Activated B cell treated with CpG ODN at 0.5 μM for 24 hours (primary cell): ENCODE measurements around the gene TGIF1. TPM values are rescaled to one million over a fixed set of nuclear protein-coding genes. Genes with fewer than 3 reads are reported as not detected.

Source experiments
- ATAC-seq: fragments of 200-7000 bp; cut with Tn5 transposase; one replicate; pipeline ENCODE4 v1.10.0; 2021; ENCODE audit warnings: low read depth, mild to moderate bottlenecking, moderate library complexity
- CTCF ChIA-PET: fragments of 350-600 bp; sonication (Branson Sonifier 250); formaldehyde crosslinking; loops from one replicate; lab custom pipeline; 2021; ENCODE audit warnings: antibody characterized with exemption; lab: Charles Lee
- POLR2A ChIA-PET: fragments of 350-600 bp; sonication (Branson Sonifier 250); formaldehyde crosslinking; loops from one replicate; lab custom pipeline; 2021; ENCODE audit warnings: antibody characterized with exemption; lab: Charles Lee
- DNase-seq: peaks from one replicate; pipeline ENCODE4 v3.0.0; 2022
- H3K27ac Mint-ChIP-seq: one replicate; pipeline ENCODE4 v1.8.0; 2020; ENCODE audit warnings: mixed read lengths
- H3K27me3 Mint-ChIP-seq: one replicate; pipeline ENCODE4 v1.8.0; 2021; ENCODE audit warnings: mixed read lengths
- H3K36me3 Mint-ChIP-seq: one replicate; pipeline ENCODE4 v1.8.0; 2021; ENCODE audit warnings: low read depth, mixed read lengths
- H3K4me1 Mint-ChIP-seq: one replicate; pipeline ENCODE4 v1.8.0; 2021; ENCODE audit warnings: mixed read lengths
- H3K4me3 Mint-ChIP-seq: one replicate; pipeline ENCODE4 v1.8.0; 2020; ENCODE audit warnings: mild to moderate bottlenecking, mixed read lengths
- H3K9me3 Mint-ChIP-seq: one replicate; pipeline ENCODE4 v1.8.0; 2020; ENCODE audit warnings: mixed read lengths
- intact Hi-C: fragments of 100-400 bp; cut with micrococcal nuclease; formaldehyde crosslinking; loops from one replicate; pipeline ENCODE4 v1.15.1; 2024
- total RNA-seq: library from RNA; stranded (reverse); gene quantifications from 2 replicates; pipeline ENCODE4 v1.2.3, GENCODE V29; 2022
- TF ChIP-seq, protein P1 (sequence below): fragments of 200-600 bp; IDR thresholded peaks from one replicate; pipeline ENCODE4 v1.8.0; 2022; ENCODE audit warnings: antibody characterized with exemption, mild to moderate bottlenecking

TGIF1 gene
- total RNA-seq, 1 donor from 2014 or later = 76.3 TPM

DNA sequence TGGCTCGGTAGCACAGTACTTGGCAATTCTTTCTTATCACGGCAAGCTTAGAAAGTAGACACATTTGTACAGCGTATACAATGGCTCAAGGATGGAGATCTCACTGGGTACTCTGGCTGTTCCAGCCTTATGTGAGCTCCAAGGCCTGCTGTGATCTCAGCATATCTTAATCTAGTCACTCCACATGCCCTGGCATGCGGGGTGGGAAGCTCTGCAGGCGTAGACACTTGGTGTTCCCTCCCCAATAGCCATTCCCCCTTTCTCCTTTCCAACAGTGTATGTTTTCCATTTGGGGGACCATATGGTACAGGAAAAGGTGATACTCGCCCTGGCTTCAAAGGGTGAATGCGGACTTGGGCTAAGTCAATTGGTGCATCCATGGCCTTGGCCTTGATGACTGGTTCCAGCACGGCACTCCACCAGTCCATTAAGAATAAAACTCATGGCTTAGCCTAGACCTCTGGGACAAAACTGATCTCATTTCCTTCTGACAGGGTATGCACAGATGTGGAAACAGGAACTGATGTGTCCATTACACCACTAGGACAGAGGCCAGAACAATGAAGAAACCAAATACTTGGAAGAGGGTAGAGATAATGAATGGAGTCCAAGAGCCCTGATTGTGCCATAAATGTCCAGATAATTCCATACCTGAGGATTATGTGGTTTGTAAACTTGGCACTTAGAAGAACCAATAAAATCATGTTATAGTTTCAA, 28.4 kb downstream of the TGIF1 start:
- H3K9me3 Mint-ChIP-seq = peaks cover 5% of the 10 kb centered on the region
- ATAC-seq (no peak), DNase-seq (no peak)
- H3K36me3 Mint-ChIP-seq = no peaks in the 10 kb centered on the region
- intact Hi-C loops = no loop called here
- peaks cover 3% of the 10 kb centered on the region for H3K27me3 Mint-ChIP-seq
- POLR2A ChIA-PET = interaction anchor here (0.9 kb wide), 1 partner anchor 8 kb away, joined by 4 read pairs; no protein-coding TSS in a partner anchor
- no peaks in the 10 kb centered on the region for H3K4me1 Mint-ChIP-seq
- H3K4me3 Mint-ChIP-seq = no peak overlapping the region
- TF ChIP-seq, protein P1, sequence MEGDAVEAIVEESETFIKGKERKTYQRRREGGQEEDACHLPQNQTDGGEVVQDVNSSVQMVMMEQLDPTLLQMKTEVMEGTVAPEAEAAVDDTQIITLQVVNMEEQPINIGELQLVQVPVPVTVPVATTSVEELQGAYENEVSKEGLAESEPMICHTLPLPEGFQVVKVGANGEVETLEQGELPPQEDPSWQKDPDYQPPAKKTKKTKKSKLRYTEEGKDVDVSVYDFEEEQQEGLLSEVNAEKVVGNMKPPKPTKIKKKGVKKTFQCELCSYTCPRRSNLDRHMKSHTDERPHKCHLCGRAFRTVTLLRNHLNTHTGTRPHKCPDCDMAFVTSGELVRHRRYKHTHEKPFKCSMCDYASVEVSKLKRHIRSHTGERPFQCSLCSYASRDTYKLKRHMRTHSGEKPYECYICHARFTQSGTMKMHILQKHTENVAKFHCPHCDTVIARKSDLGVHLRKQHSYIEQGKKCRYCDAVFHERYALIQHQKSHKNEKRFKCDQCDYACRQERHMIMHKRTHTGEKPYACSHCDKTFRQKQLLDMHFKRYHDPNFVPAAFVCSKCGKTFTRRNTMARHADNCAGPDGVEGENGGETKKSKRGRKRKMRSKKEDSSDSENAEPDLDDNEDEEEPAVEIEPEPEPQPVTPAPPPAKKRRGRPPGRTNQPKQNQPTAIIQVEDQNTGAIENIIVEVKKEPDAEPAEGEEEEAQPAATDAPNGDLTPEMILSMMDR = no peak
- CTCF ChIA-PET = interaction anchor here (0.8 kb wide), 1 partner anchor 24 kb away, joined by 4 read pairs; no protein-coding TSS in a partner anchor
- H3K27ac Mint-ChIP-seq = no peak overlapping the region

DNA sequence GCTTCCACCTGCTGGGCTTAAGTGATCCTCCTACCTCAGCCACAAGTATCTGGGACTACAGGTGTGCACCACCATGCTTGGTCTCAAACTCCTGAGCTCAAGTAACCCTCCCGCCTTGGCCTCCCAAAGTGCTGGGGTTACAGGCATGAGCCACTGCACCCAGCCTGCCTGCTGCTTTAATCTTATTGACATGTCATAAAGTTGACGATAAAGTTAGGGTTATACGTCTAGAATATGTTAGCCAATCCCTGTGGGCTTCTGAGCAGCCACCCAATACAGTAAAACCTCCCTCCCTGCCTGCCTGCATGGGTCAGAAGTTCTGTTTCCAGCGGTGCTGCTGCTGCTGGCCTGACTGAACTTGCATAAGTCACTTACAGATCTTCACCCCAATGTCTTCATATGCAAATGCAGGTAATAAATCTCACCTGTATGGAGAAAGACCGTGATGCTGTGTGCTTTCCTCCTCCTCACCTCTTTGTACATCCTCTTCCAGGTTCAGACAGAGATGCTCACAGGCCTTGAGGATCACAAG, 30.1 kb downstream of the TGIF1 start:
- H3K27ac Mint-ChIP-seq = no peak overlapping the region
- no peaks in the 10 kb centered on the region for H3K36me3 Mint-ChIP-seq
- no peak for ATAC-seq
- peaks cover under 1% of the 10 kb centered on the region for H3K9me3 Mint-ChIP-seq
- intact Hi-C loops = no loop called here
- TF ChIP-seq, protein P1 = no peak
- no peaks in the 10 kb centered on the region for H3K4me1 Mint-ChIP-seq
- CTCF ChIA-PET = no interaction called here
- H3K4me3 Mint-ChIP-seq = no peak overlapping the region
- POLR2A ChIA-PET = no interaction called here
- no peak for DNase-seq
- H3K27me3 Mint-ChIP-seq = peaks cover 5% of the 10 kb centered on the region

DNA sequence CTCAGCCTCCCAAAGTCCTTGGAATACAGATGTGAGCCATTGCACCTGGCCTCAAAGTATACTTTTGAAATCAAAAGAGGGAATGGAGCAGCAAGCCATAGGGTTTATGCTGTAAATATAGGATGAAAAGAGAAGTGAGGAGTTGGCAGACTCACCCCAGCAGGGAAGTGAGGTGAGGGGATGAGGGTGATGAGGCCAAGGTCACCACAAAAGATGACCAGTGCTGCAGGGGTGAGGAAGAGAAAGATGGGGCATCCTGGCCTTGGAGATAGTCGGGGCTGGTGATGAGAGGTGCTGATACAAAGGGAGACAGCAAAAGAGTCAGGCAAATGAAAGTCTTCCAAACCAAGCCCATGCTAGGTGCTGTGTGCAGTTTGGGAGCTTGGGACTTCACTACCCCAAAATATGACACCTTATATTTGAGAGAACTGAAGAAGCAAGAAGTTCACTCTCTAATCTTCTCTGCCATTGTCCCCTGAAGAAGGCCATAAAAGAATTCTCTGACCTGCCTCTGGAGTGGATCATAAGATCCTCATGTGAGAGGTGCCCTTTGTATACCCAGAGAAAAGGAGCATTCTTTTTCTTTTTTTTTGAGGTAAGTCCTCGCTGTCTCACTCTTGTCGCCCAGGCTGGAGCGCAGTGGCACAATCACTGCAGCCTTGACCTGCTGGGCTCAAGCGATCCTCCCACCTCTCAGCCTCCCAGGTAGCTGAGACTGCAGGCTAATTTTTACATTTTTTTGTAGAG, 31.0 kb downstream of the TGIF1 start:
- H3K27ac Mint-ChIP-seq = no peak overlapping the region
- ChIA-PET POLR2A (interaction anchor here (1.4 to 2.2 kb wide), 2 partner anchors 13 to 113 kb away, joined by 4 to 7 read pairs; no protein-coding TSS in a partner anchor), CTCF (interaction anchor here (1.1 to 1.5 kb wide), 4 partner anchors 12 to 185 kb away, joined by 3 to 9 read pairs (median 4); no protein-coding TSS in a partner anchor)
- intact Hi-C loops = no loop called here
- H3K4me3 Mint-ChIP-seq = no peak overlapping the region
- H3K9me3 Mint-ChIP-seq = no peaks in the 10 kb centered on the region
- ATAC-seq (no peak), DNase-seq (no peak)
- peaks cover 5% of the 10 kb centered on the region for H3K27me3 Mint-ChIP-seq
- H3K36me3 Mint-ChIP-seq = no peaks in the 10 kb centered on the region
- H3K4me1 Mint-ChIP-seq = no peaks in the 10 kb centered on the region
- TF ChIP-seq, protein P1 = no peak

DNA sequence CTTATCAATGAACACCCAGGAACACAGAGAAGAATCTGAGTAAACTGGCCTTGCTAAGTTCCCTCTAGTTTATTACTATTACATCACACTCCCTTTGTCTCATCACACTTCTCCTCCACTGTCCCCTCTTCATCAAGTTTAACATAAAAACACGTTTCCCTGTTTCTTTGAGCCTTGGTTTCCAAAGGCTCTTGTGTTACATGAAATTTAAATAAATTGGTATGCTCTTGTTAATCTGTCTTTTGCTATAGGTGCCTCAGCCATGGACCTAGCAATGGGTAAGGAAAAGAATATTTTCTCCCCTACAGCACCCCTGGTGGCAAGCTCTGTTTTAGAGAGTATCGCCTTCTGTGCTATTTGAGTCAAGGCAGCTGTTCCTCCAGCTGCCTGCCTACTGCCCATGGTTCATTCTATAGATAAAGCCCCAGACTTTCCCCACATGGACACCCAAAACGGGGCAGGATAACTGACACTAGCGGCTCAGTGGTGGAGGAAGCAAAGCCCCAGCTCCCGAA, 31.8 kb downstream of the TGIF1 start:
- Mint-ChIP-seq H3K27me3 (peaks cover 5% of the 10 kb centered on the region), H3K9me3 (no peaks in the 10 kb centered on the region), H3K4me3 (no peak overlapping the region), H3K27ac (no peak overlapping the region), H3K36me3 (no peaks in the 10 kb centered on the region), H3K4me1 (no peaks in the 10 kb centered on the region)
- TF ChIP-seq, protein P1 = no peak
- CTCF ChIA-PET = interaction anchor here (1.1 to 1.5 kb wide), 4 partner anchors 12 to 184 kb away, joined by 3 to 9 read pairs (median 4); no protein-coding TSS in a partner anchor
- intact Hi-C loops = loop anchor here (2.0 kb wide), 1 partner anchor 17 kb away; no protein-coding TSS in a partner anchor
- ATAC-seq (peak; percentile 71), DNase-seq (no peak)
- POLR2A ChIA-PET = interaction anchor here (1.4 to 2.2 kb wide), 2 partner anchors 12 to 112 kb away, joined by 4 to 7 read pairs; no protein-coding TSS in a partner anchor
